HG03108 (cell line): ENCODE measurements around the gene BCAN.
"Not testable (repeated sequence)": the region's sequence is repeated elsewhere in the genome, so short reads cannot be mapped to it uniquely, and the experiment has no call there.

Experiments
- ATAC-seq: cut with Tn5 transposase; IDR thresholded peaks from one replicate; pipeline ENCODE4 v1.9.1; 2021; ENCODE audit warnings: moderate library complexity; ENCODE audit not compliant: unreplicated experiment

BCAN gene

DNA sequence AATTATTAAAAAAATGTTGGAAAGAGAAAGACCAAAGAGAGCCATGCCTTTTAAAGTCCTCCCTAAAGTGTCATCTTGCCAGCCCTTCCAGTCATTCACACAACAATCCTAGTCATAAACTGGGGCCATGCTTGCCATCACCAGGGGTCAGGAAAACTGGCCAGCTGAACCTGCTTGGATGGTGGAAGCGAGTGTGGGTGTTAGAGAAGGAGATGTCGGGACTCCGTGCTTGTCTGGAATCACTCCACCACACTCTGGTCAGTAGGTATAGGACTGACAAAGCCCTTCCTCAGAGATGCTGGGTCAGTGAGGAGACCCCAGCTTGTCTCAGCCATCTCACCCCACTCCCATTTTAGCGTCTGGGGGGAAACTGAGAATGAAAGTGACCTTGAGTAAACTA is 26.0 kb upstream of the BCAN start:
- no peak for ATAC-seq

DNA sequence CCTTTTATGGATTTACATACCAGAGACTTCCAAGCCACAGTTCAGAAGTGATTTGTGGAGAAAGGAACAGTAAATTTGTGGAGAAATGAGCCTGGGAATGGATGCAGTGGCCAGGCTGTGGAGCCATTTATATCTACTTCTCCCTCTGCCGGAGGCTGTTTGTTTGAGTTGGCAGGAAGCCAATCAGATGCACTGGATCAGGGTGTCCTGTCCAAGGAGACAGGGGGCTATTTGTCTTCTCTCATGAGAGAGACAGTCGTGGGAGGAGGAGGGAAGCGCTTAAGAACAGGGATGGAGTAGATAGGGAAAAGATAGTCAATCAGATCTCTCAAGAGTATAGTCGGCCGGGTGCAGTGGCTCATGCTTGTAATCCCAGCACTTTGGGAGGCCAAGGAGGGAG is 25.5 kb upstream of the BCAN start:
- no peak for ATAC-seq

DNA sequence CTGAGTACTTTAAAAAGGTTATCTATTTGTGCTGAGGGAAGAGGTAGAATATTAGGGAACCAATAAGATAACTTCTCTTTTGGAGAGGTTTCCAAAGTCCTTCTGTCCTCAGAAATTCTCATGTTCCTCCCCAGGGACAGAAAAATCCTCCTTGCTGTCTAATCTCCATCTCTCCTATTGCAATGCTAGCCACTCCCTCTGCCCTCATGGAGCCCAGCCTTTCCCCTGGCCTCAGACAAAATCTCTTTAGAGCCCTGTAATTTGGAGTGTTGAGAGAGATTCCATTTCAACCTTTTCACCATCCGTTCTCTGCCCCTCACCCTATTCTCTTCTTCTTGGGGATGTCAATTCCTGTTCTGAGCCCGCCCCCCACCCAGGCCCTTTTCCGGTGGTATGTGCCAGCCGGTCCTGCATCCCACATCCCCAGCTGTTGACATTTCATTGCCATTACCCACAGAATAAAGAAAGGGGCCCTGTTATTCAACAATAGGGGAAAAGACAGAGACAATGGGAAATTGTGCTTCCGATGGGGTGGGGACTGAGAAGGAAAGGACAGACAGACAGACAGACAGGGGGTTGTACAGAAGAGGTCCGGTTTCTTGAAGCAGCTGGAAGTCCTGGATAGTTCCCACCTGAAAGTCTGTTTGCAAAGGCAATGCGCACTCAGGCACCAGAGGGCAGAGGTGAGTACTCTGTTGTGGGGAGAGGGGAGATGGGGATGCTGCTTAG is 22.9 kb upstream of the BCAN start, which contains the start of gene HAPLN2:
Gene HAPLN2, plus strand, starts transcription at position 563 of the 729 bp plus-strand sequence. CDS start 4,076 bp downstream, outside the sequence.
- no peak for ATAC-seq

DNA sequence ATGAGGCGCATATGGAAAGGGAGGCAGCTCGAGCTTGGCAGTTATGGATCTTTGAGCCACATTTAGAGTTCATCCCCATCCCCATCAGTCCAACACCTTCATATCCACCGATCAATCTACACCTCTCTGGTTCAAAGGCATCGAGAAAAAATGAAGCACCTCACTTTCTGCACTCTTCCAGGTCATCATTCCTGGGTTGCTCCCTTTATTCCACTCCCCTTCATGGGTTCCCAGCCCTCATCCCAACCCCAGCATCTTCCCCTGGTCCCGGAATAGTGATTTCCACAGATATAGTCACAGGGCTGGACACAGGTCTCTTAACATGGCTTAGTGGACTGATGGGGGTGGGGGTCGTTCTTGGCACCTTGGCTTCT is 22.3 kb upstream of the BCAN start:
- ATAC-seq: no peak

DNA sequence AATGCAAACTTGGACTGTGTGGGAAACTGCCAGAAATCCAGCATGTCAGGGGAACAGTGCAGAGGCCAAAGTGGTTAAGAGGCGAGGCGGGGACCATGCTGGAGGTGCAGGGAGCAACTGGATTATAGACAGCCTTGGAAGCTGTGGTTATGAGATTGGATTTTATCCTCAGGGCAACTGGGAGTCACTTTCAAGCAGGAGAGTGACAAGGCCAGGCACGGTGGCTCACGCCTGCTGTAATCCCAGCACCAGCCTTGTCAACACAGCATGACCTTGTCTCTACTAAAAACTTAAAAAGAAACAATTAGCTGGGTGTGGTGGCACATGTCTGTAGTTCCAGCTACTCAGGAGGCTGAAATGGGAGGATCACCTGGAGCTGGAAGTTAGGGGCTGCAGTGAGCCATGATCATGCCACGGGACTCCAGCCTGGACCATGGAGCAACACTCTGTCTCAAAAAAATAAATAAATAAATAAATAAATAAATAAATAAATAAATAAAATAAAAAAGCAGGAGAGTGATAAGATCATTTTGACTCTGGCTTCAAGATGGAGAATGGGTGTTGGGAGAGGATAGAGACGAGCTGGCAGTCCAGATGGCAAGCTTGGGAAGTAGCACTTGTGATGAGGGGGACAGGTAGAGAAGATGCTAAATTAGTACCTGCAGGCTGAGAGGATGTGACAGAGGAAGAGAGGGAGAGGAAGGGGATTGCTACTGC is 19.2 kb upstream of the BCAN start:
- no peak for ATAC-seq

DNA sequence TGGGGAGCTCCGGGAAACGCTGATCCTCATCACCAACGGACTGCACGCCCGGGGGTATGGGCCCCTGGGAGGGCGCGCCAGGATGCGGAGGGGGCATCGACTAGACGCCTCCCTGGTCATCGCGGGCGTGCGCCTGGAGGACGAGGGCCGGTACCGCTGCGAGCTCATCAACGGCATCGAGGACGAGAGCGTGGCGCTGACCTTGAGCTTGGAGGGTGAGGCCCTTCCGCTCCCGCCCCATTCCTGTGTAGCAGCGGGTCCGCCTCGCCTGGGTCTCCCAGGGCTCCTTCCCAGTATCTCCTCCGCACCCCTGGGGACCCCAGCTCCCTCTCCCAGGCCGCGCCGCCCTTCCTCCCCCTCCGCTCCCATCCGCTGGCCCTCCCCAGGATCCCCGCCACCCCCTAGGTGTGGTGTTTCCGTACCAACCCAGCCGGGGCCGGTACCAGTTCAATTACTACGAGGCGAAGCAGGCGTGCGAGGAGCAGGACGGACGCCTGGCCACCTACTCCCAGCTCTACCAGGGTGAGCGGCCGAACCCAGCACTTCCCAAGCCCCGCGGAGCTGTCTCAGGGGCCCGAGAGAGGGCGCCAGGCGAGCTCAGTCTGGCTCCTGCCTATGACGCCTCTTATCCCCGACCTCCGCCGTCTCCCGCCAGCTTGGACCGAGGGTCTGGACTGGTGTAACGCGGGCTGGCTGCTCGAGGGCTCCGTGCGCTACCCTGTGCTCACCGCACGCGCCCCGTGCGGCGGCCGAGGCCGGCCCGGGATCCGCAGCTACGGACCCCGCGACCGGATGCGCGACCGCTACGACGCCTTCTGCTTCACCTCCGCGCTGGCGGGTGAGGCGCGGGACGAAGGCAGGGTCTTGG is 17.7 kb upstream of the BCAN start:
- no peak for ATAC-seq

DNA sequence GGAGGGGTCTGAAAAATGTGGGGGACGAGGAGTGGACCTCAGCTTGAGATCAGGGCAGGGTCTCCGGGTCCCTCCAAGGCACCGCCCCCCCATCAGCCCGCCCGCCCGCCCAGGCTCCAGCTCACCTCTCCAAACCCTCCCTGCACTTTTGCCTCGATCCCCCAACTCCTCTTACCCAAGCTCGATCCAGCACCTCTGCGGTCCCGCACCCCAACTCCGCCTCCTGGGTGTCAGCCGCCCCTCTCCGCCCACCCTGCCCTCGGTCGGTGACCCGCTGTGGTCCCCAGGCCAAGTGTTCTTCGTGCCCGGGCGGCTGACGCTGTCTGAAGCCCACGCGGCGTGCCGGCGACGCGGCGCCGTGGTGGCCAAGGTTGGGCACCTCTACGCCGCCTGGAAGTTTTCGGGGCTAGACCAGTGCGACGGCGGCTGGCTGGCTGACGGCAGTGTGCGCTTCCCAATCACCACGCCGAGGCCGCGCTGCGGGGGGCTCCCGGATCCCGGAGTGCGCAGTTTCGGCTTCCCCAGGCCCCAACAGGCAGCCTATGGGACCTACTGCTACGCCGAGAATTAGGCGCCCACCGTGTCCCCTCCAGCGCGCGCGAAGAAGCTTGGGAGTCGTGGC is 17.0 kb upstream of the BCAN start:
- no peak for ATAC-seq

DNA sequence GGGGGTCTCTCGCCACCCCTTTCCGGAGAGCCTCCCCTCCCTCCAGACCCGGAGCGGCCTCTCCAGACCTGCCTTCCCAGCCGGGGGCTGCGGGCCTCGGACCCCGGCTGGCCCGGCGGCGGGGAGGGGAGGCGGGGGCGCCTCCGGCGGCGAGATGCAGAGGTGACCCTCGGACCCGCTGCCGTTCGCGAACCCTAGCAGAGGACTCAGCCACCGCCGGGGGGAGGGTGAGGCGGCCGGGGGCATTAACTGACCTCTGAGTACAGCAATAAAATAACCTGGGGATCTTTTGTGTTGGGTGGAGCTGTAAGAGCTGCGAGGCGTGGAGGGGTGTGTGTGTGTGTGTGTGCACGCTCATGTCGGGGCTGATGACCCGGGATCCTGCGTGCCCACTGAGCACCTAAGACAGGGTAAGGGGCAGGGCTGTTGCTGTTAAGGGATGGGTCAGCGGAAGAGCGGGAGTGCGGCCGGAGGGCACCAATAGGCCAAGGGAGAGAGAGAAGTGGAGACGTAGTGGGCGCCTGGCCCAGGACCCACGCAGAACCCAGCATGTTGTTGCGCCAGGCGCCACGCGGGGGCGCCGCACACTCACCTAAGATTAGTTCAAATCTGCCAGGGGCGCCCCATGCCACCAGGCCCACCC is 16.4 kb upstream of the BCAN start:
- ATAC-seq: no peak

DNA sequence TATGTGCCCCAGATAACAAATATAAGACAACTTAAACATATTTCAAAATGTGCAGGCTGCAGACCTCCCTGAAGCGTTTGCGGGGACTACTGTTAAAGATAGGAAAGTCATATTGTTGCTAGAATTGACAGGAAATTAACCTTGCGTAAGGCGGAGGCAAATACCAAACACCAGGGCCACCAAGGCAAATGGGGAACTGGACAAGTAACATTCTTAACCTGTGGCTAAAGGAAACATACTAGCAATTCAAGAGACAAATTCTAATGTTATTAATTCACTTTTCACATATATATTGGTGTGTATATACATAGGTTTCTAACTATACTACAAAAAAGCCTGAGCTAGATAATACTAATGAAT is 15.9 kb upstream of the BCAN start:
- ATAC-seq: no peak

DNA sequence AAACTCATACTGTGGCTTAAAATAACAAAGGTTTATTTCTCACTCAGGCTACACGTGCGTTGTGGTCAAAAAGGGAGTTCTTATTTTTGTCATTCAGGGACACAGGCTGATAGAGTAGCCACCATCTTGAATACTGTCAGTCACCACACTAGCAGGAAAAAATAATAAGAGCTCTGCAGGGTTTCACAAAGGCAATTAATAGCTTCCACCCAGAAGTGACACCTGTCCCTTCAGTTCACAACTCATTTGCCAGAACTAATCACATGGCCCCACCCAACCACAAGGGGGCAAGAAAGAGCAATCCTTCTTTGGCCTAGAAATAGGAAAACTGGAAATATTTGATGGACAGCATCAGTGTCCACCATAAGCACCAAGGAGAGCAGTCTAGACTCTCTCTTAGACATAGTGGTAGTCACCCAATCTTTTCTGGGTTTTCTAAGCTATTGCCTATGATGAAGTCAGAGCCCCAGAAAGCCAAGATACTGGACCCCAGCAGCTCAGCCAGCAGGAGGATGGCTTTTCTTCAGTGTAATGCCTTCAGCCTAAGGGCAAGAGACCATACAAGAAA is 14.5 kb upstream of the BCAN start:
- ATAC-seq: no peak

DNA sequence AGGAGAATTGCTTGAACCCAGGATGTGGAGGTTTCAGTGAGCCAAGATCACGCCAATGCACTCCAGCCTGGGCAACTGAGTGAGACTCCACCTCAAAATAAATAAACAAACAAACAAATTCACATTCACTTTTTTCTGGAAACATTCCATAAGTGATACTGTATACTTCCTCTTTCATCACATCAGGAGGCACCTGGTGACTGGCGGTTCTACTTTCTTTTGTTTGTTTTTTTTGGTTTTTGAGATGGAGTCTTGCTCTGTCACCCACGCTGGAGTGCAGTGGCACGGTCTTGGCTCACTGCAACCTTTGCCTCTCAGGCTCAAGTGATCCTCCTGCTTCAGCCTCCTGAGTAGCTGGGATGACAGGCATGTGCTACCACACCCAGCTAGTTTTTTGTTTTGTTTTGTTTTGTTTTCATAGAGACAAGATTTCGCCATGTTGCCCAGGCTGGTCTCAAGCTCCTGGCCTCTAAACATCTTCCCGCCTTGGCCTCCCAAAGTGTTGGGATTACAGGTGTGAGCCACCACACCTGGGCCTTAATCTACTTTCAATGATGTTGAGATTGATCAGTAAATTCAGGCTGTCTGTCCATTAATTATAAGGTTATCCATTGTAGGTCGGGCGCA is 12.0 kb upstream of the BCAN start:
- no peak for ATAC-seq

DNA sequence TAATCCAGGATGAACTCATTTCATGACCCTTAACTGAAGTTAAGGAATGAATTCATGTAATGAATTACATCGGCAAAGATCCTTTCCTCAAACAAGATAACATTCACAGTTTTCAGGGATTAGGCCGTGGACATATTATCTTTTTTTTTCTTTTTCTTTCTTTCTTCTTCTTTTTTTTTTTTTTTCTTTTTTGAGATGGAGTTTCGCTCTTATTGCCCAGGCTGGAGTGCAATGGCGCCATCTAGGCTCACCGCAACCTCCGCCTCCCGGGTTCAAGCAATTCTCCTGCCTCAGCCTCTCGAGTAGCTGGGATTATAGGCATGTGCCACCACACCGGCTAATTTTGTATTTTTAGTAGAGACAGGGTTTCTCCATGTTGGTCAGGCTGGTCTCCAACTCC is 10.8 kb upstream of the BCAN start:
- not testable (repeated sequence) for ATAC-seq

DNA sequence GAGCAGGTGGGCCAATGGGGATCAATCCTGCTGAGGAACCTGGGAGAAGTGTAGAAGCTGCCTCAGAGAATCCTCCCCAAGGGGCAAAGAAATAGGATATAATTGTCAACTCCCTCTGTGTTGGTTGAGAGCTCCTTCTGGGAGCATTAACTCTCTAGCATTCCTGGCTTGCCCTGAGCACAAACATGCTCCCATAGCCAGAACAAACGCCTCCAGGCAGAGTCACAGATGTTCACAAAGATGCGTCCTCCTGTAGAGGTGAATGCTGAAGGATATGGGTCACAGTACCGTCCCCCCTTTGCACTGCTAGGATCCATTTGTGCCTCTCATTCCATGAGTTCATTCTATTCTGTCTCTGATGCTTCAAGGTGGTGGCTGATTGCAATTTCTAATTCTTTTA is 9.6 kb upstream of the BCAN start:
- ATAC-seq: no peak

DNA sequence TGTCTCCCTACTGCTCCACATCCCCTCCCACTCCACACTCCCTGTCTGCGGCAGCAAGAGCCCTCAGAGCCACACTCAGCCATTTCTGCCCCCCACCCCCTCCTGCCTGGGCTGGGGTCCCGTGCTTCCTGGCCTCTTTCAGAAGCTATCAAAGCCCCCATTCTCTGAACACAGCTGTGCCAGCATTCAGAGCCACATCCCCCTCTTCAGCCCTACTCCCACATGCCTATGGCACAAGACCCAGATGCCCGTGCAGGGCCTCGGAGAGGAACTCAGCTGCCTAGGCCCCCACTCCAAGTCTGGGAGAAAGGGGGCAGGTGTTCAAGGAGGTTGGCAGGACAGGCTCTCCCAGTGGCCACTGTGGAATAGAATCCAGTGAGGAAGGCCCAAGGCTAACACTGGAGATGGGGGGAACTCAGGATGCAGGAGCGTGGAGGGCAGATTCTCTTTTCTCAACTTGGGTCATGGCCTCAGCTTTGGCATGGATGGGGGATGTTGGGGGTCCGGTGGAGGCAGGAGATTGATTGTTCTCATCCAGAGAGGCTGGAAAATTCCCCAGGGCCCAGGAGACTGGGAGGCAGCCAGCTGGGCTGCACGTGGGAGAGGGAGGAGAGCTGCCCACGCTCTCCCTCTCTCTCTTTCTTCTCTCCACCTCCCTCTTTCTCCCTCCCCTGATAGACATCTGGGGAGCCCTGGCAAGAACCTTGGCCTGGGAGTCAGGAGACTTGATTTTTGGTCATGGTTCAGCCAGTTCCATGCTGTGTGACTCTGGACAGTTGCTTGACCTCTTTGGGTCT is 3.5 kb upstream of the BCAN start:
- no peak for ATAC-seq

DNA sequence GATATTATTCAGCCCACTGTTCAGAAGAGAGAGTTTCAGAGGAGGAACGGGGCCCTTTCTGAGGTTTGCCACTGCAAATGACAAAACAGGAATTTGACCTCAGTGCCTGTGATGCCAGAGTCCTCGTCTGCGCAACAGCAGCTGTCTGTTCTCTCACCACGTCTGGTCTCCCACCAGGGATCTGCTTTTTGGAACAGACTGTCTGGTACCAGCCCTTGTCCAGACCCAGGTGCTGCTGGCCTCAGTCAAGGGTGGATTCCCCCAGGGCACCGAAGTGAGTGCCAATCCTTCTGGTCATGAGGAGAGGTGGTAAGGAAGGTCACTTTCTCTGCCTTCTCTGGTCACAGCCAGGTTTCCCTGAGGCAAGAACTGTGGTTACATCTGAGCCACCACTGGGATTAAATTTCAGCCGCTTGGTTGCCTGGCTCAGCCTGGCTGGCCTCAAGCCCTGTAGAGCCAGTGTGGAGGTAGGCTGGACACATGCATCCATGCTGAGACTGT is 2.3 kb upstream of the BCAN start:
- no peak for ATAC-seq

DNA sequence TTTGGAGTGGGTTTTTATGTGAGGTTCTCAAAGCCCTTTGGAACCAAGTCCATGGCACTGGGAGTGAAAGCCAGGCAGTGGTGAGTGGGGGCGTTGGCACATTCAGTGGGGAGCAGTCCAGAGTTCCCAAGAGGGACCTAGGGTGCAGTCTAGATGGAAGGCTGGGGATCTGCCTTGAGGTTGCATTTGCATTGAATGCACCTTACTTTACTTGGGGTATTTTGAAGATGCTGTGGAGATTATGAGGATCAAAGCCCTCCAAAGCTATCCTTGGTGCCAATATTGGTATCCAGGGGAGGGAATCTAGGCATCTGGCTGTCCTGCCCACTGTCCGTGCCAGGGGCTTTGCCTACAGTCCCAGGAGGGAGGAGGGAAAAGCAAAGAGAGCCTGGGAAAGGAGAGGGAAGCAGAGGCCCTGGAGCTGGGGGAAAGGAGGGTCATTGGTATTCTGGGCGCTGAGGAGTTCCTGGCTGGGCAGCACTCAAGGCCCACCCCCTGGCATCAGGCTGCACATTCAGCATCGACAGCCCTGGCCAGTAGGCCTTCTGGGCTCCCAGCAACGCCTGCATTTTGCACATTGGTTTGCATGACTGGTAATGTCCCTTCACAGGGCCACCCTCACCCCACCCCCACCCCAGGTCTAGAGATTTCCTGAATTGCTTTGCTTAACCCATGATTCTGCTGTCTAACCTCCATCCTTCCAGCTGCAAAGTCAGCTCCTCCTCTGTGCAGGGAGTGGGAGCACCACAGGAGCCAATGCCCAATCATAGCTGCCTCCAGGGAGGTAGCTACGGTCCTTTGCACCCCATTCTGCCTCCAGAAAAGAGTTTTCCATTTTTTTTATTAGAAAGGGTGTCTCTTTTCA is 843 bp upstream of the BCAN start:
- ATAC-seq: no peak

DNA sequence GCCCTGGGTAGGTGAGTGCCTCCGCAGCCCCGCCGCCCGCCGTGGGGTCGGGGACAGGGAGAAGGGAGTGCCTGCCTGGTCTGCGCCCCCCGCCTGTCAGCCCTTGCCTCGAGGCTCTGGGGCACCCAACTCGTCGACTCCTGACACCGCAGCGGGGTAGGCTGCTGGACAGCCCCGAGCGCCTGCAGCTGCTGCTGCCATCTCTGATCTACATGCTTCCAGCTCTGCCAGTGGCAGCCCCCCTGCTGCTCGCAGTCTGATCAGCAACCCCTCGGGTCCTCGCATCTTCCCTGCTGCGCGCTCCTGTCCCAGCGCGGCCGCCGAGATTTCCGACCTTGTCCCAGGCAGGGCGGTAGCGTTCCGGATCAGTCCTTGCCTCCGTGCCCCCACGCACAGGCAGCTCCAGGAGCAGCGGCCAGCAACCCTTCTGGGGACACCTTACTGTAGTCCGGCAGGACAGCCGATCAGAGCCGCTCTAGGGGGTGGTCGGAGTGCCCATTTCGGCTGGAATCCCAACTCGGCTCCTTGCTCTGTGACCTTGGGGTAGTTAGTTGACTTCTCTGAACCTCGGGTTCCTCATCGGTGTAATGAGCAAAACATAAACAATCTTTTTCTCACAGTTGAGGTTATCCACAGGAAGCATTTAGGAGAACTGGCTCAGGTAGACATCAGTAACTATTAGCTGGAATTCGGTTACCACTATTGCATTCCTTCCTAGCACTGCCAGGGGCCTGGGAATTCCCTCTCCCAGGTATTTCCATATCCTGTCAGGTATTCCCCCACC is 540 bp downstream of the BCAN start:
- ATAC-seq: no peak
